SJSA1 (cell line): ENCODE measurements around the gene MYL4. TPM values are rescaled to one million over a fixed set of nuclear protein-coding genes. Genes with fewer than 3 reads are reported as not detected.
"Not testable (repeated sequence)": the region's sequence is repeated elsewhere in the genome, so short reads cannot be mapped to it uniquely, and the experiment has no call there.

Source experiments
- DNase-seq, 2 experiments: peaks; one replicate each; pipeline ENCODE4 v3.0.0-alpha.2; 2015 to 2020; ENCODE audit warnings: low spot score in 2 of 2, low read depth in 1 of 2
- H3K27ac ChIP-seq: fragments of 250-450 bp; sonication (Bioruptor Pico); 2 replicates; pipeline ENCODE4 v1.5.1; 2020; ENCODE audit warnings: mild to moderate bottlenecking, moderate library complexity
- H3K27me3 ChIP-seq: fragments of 250-450 bp; sonication (Bioruptor Pico); replicated peaks from 2 replicates; pipeline ENCODE4 v1.5.1; 2020; ENCODE audit warnings: mild to moderate bottlenecking, moderate library complexity
- H3K36me3 ChIP-seq: fragments of 250-450 bp; sonication (Bioruptor Pico); 2 replicates; pipeline ENCODE4 v1.5.1; 2020; ENCODE audit warnings: mild to moderate bottlenecking
- H3K4me1 ChIP-seq: fragments of 250-450 bp; sonication (Bioruptor Pico); replicated peaks from 2 replicates; pipeline ENCODE4 v1.6.1; 2021; ENCODE audit warnings: mild to moderate bottlenecking
- H3K4me3 ChIP-seq: fragments of 250-450 bp; sonication (Bioruptor Pico); 2 replicates; pipeline ENCODE4 v1.5.1; 2020; ENCODE audit warnings: mild to moderate bottlenecking
- H3K9me3 ChIP-seq: fragments of 250-450 bp; sonication (Bioruptor Pico); replicated peaks from 2 replicates; pipeline ENCODE4 v1.5.1; 2020; ENCODE audit warnings: mild to moderate bottlenecking
- total RNA-seq: library from RNA; depleted of rRNA; stranded (reverse); fragments of >200 nt; shearing (Covaris generic); gene quantifications from 2 replicates; pipeline ENCODE4 v1.2.3, GENCODE V29; 2014; rRNA removed

MYL4 gene
- total RNA-seq, 1 experiment from 2014 or later = 2.2 TPM

- not testable (repeated sequence) for H3K9me3 ChIP-seq, H3K27ac ChIP-seq, H3K4me3 ChIP-seq, H3K27me3 ChIP-seq, DNase-seq
- H3K4me1 ChIP-seq = peaks cover 64% of the 10 kb centered on the region
- peaks cover 35% of the 10 kb centered on the region for H3K36me3 ChIP-seq
Measured at GRCh38 chr17:47269561-47270280, 60.6 kb downstream of the MYL4 start.

GRCh38 chr17:47270946-47271705 lies 62.0 kb downstream of the MYL4 start:
- Histone ChIP-seq H3K9me3 (no peaks in the 10 kb centered on the region), H3K27ac (no peak overlapping the region), H3K4me3 (no peak overlapping the region), H3K36me3 (peaks cover 42% of the 10 kb centered on the region), H3K27me3 (no peaks in the 10 kb centered on the region), H3K4me1 (peaks cover 64% of the 10 kb centered on the region)
- DNase-seq = no peak

GRCh38 chr17:47272491-47272890 lies 63.3 kb downstream of the MYL4 start:
- H3K27me3 ChIP-seq = no peaks in the 10 kb centered on the region
- no peak overlapping the region for H3K4me3 ChIP-seq
- H3K9me3 ChIP-seq = no peaks in the 10 kb centered on the region
- no peak overlapping the region for H3K27ac ChIP-seq
- H3K36me3 ChIP-seq = peaks cover 42% of the 10 kb centered on the region
- peaks cover 64% of the 10 kb centered on the region for H3K4me1 ChIP-seq
- no peak for DNase-seq

GRCh38 chr17:47273245-47273644 lies 64.1 kb downstream of the MYL4 start:
- H3K27me3 ChIP-seq = no peaks in the 10 kb centered on the region
- H3K4me3 ChIP-seq = no peak overlapping the region
- no peaks in the 10 kb centered on the region for H3K9me3 ChIP-seq
- H3K4me1 ChIP-seq = peaks cover 64% of the 10 kb centered on the region
- H3K27ac ChIP-seq = no peak overlapping the region
- peaks cover 41% of the 10 kb centered on the region for H3K36me3 ChIP-seq
- DNase-seq = no peak

Other genes with a start within 250 kb of the MYL4 start
- not detected in 2 replicates for gene RPRML, start 230.1 kb upstream of the MYL4 start, total RNA-seq
- gene CDC27, start 20.1 kb upstream of the MYL4 start, total RNA-seq = 136 and 198 TPM in 2 replicates
- gene ITGB3, start 44.5 kb downstream of the MYL4 start, total RNA-seq = 164 and 202 TPM in 2 replicates
- gene EFCAB13, start 114.6 kb downstream of the MYL4 start, total RNA-seq = 1.8 and 5.4 TPM in 2 replicates